Measurements from ENCODE around the gene PTER.

GRCh38 chr10:16477757-16478156, 40.9 kb downstream of the PTER start:
- TF ChIP-seq EZH2 (IDR thresholded peaks at IDR 0.05) (no peak), EZH2phosphoT487 (IDR thresholded peaks at IDR 0.05) (no peak)

Data from neural progenitor cell (in vitro differentiated cells).